B cell (primary cell): Measurements from ENCODE around the gene PTPN20.
"Not testable (repeated sequence)": the region's sequence is repeated elsewhere in the genome, so short reads cannot be mapped to it uniquely, and the experiment has no call there.

ENCODE experiments used
- EZH2 ChIP-seq: IDR thresholded peaks from 2 replicates; pipeline ENCODE4 v1.6.1; 2012; ENCODE audit warnings: borderline replicate concordance, low read depth, mild to moderate bottlenecking, moderate library complexity, low read length; ENCODE audit not compliant: insufficient read depth, poor library complexity, severe bottlenecking
- TF ChIP-seq, protein P1 (sequence below): fragments of 200-600 bp; IDR thresholded peaks from one replicate; pipeline ENCODE4 v1.8.0; 2022; ENCODE audit warnings: antibody characterized with exemption, mild to moderate bottlenecking

DNA sequence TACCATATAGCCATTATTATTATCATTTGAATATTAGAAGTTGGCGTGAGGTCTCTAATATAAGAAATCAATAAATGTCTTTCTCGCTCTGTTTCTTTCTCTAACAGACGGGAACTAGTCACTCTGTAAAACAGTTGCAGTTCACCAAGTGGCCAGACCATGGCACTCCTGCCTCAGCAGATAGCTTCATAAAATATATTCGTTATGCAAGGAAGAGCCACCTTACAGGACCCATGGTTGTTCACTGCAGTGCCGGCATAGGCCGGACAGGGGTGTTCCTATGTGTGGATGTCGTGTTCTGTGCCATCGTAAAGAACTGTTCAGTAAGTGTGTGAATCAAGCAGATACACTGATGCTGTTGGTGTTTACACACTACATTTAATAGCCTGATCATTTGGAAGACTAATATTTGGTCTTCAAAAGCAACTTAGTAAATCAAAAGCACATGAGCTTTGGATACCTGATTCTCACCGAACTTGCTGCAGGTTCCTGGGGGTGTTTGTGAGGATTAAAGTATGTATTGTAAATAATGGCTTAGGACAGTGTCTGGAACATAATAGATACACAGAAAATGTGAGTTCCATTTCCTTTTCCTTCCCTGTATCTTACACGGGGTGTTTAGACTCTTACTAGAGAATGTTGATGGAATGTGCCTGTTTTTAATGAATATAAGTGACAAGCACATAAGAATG lies 76.2 kb downstream of the PTPN20 start:
- not testable (repeated sequence) for TF ChIP-seq EZH2
- TF ChIP-seq, protein P1, sequence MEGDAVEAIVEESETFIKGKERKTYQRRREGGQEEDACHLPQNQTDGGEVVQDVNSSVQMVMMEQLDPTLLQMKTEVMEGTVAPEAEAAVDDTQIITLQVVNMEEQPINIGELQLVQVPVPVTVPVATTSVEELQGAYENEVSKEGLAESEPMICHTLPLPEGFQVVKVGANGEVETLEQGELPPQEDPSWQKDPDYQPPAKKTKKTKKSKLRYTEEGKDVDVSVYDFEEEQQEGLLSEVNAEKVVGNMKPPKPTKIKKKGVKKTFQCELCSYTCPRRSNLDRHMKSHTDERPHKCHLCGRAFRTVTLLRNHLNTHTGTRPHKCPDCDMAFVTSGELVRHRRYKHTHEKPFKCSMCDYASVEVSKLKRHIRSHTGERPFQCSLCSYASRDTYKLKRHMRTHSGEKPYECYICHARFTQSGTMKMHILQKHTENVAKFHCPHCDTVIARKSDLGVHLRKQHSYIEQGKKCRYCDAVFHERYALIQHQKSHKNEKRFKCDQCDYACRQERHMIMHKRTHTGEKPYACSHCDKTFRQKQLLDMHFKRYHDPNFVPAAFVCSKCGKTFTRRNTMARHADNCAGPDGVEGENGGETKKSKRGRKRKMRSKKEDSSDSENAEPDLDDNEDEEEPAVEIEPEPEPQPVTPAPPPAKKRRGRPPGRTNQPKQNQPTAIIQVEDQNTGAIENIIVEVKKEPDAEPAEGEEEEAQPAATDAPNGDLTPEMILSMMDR = not testable (repeated sequence)
